Tibial nerve (tissue), 4 donors: ENCODE measurements around the gene RPL19.

Experiments
- EP300 ChIP-seq, 2 donors: sonication (generic); formaldehyde crosslinking; IDR thresholded peaks; one replicate each; pipeline ENCODE4 v1.6.1; 2017; ENCODE audit warnings: antibody characterized with exemption in 2 of 2, mild to moderate bottlenecking in 1 of 2
- POLR2A ChIP-seq, 2 donors: fragments of 450-650 bp; IDR thresholded peaks; one replicate each; pipeline ENCODE4 v1.6.1; 2017; ENCODE audit warnings: antibody characterized with exemption in 2 of 2, mild to moderate bottlenecking in 2 of 2, moderate library complexity in 2 of 2
- TF ChIP-seq, protein P1 (sequence below), 5 experiments: fragments of 200-600 bp in 3 of 5; fragments of 450-650 bp in 2 of 5; sonication (generic) in 3 of 5; IDR thresholded peaks; one replicate each; pipeline ENCODE4 v1.5.1; 2016 to 2019; ENCODE audit warnings: antibody characterized with exemption in 5 of 5, mild to moderate bottlenecking in 3 of 5, moderate library complexity in 2 of 5

GRCh38 chr17:39170109-39170508 is 30.0 kb upstream of the RPL19 start:
- TF ChIP-seq EP300 (IDR thresholded peaks at IDR 0.05) (no peak), POLR2A (IDR thresholded peaks at IDR 0.05) (no peak)
- TF ChIP-seq, protein P1, sequence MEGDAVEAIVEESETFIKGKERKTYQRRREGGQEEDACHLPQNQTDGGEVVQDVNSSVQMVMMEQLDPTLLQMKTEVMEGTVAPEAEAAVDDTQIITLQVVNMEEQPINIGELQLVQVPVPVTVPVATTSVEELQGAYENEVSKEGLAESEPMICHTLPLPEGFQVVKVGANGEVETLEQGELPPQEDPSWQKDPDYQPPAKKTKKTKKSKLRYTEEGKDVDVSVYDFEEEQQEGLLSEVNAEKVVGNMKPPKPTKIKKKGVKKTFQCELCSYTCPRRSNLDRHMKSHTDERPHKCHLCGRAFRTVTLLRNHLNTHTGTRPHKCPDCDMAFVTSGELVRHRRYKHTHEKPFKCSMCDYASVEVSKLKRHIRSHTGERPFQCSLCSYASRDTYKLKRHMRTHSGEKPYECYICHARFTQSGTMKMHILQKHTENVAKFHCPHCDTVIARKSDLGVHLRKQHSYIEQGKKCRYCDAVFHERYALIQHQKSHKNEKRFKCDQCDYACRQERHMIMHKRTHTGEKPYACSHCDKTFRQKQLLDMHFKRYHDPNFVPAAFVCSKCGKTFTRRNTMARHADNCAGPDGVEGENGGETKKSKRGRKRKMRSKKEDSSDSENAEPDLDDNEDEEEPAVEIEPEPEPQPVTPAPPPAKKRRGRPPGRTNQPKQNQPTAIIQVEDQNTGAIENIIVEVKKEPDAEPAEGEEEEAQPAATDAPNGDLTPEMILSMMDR (IDR thresholded peaks at IDR 0.05) = no peak
